NCI-H226 (cell line): Measurements from ENCODE around the gene NCK2.

ENCODE experiments used
- DNase-seq: peaks from one replicate; pipeline ENCODE4 v3.0.0-alpha.2; 2015

Gene NCK2

GRCh38 chr2:105854972-105855371 is 110.3 kb downstream of the NCK2 start:
- no peak for DNase-seq

GRCh38 chr2:105856581-105856980 is 111.9 kb downstream of the NCK2 start:
- DNase-seq, result no peak

GRCh38 chr2:105857076-105857740 is 112.5 kb downstream of the NCK2 start:
- DNase-seq, result no peak

- DNase-seq, result no peak
Observed at GRCh38 chr2:105858868-105859693, 114.4 kb downstream of the NCK2 start.

GRCh38 chr2:105859694-105859951 is 114.9 kb downstream of the NCK2 start:
- no peak for DNase-seq

- no peak for DNase-seq
Observed at GRCh38 chr2:105860567-105860966, 115.9 kb downstream of the NCK2 start.

- no peak for DNase-seq
Observed at GRCh38 chr2:105861200-105861599, 116.5 kb downstream of the NCK2 start.

- no peak for DNase-seq
Observed at GRCh38 chr2:105862843-105863242, 118.1 kb downstream of the NCK2 start.

GRCh38 chr2:105864262-105864661 is 119.5 kb downstream of the NCK2 start:
- DNase-seq, result no peak

- DNase-seq, result no peak
Observed at GRCh38 chr2:105865222-105865913, 120.7 kb downstream of the NCK2 start.

- no peak for DNase-seq
Observed at GRCh38 chr2:105866216-105867185, 121.8 kb downstream of the NCK2 start.

GRCh38 chr2:105867587-105867986 is 122.9 kb downstream of the NCK2 start:
- no peak for DNase-seq

- DNase-seq, result no peak
Observed at GRCh38 chr2:105868060-105868459, 123.3 kb downstream of the NCK2 start.

GRCh38 chr2:105869341-105869740 is 124.6 kb downstream of the NCK2 start:
- no peak for DNase-seq

- no peak for DNase-seq
Observed at GRCh38 chr2:105870062-105870461, 125.3 kb downstream of the NCK2 start.

GRCh38 chr2:105870858-105871257 is 126.1 kb downstream of the NCK2 start:
- DNase-seq, result no peak

GRCh38 chr2:105872142-105872728 is 127.5 kb downstream of the NCK2 start:
- no peak for DNase-seq

- no peak for DNase-seq
Observed at GRCh38 chr2:105872830-105873229, 128.1 kb downstream of the NCK2 start.

GRCh38 chr2:105873281-105873680 is 128.6 kb downstream of the NCK2 start:
- DNase-seq, result no peak

GRCh38 chr2:105873721-105874120 is 129.0 kb downstream of the NCK2 start:
- peak; percentile 71 for DNase-seq

GRCh38 chr2:105874466-105874865 is 129.8 kb downstream of the NCK2 start:
- DNase-seq, result no peak

GRCh38 chr2:105875241-105875640 is 130.5 kb downstream of the NCK2 start:
- no peak for DNase-seq

GRCh38 chr2:105876191-105876590 is 131.5 kb downstream of the NCK2 start:
- no peak for DNase-seq
